Liver (tissue), 3 donors: Measurements from ENCODE around the gene EVI5.

Source experiments
- GABPA ChIP-seq, 2 donors: IDR thresholded peaks in 1 of 2; conservative IDR thresholded peaks in 1 of 2; 2 replicates each; pipeline ENCODE4 v1.6.1; 2016; ENCODE audit warnings: antibody characterized with exemption in 2 of 2, mild to moderate bottlenecking in 1 of 2, moderate library complexity in 1 of 2
- HNF4A ChIP-seq, 2 donors: conservative IDR thresholded peaks; 2 replicates each; pipeline ENCODE4 v1.6.1; 2016; ENCODE audit warnings: antibody characterized with exemption in 2 of 2, mild to moderate bottlenecking in 2 of 2
- JUND ChIP-seq, 2 donors: IDR thresholded peaks; 2 replicates each; pipeline ENCODE4 v1.6.1; 2016; ENCODE audit warnings: antibody characterized with exemption in 2 of 2
- RAD21 ChIP-seq, 2 donors: IDR thresholded peaks; 2 replicates each; pipeline ENCODE4 v1.6.1; 2016; ENCODE audit warnings: antibody characterized with exemption in 2 of 2, mild to moderate bottlenecking in 2 of 2
- REST ChIP-seq: IDR thresholded peaks from 2 replicates; pipeline ENCODE4 v1.6.1; 2016; ENCODE audit warnings: antibody characterized with exemption, mild to moderate bottlenecking
- SP1 ChIP-seq: IDR thresholded peaks from 2 replicates; pipeline ENCODE4 v1.6.1; 2018; ENCODE audit warnings: antibody characterized with exemption, mild to moderate bottlenecking
- TAF1 ChIP-seq: conservative IDR thresholded peaks from 2 replicates; pipeline ENCODE4 v1.6.1; 2016; ENCODE audit warnings: antibody characterized with exemption, mild to moderate bottlenecking
- TF ChIP-seq, protein P1 (sequence below): fragments of 150-350 bp; IDR thresholded peaks from 2 replicates; pipeline ENCODE4 v1.5.1; 2017; ENCODE audit warnings: improper control_type of control experiment, low read depth, low read length; ENCODE audit not compliant: missing input control
- donor health status: healthy.
- donor health status: healthy.

DNA sequence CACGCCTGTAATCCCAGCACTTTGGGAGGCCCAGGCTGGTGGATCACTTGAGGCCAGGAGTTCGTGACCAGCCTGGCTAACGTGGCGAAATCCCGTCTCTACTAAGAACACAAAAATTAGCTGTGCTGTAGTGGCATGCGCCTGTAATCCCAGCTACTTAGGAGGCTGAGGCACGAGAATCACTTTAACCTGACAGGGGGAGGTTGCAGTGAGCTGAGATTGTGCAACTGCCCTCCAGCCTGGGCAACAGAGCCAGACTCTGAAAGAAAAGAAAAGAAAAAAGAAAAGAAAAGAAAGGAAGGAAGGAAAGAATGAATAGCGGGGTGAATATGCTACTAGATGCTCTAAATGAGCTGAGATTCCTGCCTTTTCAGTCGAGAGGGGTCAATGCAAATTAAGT is 305.3 kb downstream of the EVI5 start:
- TF ChIP-seq RAD21 (IDR thresholded peaks at IDR 0.05) (no peak), REST (no peak), HNF4A (conservative IDR thresholded peaks at IDR 0.05) (no peak), SP1 (no peak), GABPA (IDR thresholded peaks at IDR 0.05 in 1 of 2, conservative IDR thresholded peaks at IDR 0.05 in 1 of 2) (no peak), JUND (IDR thresholded peaks at IDR 0.05) (no peak), TAF1 (no peak)
- TF ChIP-seq, protein P1, sequence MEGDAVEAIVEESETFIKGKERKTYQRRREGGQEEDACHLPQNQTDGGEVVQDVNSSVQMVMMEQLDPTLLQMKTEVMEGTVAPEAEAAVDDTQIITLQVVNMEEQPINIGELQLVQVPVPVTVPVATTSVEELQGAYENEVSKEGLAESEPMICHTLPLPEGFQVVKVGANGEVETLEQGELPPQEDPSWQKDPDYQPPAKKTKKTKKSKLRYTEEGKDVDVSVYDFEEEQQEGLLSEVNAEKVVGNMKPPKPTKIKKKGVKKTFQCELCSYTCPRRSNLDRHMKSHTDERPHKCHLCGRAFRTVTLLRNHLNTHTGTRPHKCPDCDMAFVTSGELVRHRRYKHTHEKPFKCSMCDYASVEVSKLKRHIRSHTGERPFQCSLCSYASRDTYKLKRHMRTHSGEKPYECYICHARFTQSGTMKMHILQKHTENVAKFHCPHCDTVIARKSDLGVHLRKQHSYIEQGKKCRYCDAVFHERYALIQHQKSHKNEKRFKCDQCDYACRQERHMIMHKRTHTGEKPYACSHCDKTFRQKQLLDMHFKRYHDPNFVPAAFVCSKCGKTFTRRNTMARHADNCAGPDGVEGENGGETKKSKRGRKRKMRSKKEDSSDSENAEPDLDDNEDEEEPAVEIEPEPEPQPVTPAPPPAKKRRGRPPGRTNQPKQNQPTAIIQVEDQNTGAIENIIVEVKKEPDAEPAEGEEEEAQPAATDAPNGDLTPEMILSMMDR, result no peak
